Neural progenitor cell (in vitro differentiated cells): ENCODE data around the gene STRN. TPM values are rescaled to one million over a fixed set of nuclear protein-coding genes. Genes with fewer than 3 reads are reported as not detected.

Experiments used
- DNase-seq: peaks from one replicate; pipeline ENCODE4 v3.0.0-alpha.2; 2016; ENCODE audit warnings: low spot score
- H2AFZ ChIP-seq: fragments of 200-600 bp; sonication (generic); replicated peaks from 2 replicates; pipeline ENCODE4 v1.6.1; 2016; ENCODE audit warnings: antibody characterized with exemption
- H3F3A ChIP-seq: fragments of 200-600 bp; sonication (generic); 2 replicates; pipeline ENCODE4 v1.6.1; 2016; ENCODE audit warnings: antibody characterized with exemption, low read depth
- H3K27ac ChIP-seq: fragments of 200-600 bp; sonication (generic); 2 replicates; pipeline ENCODE4 v1.5.1; 2016; ENCODE audit warnings: mild to moderate bottlenecking
- H3K27me3 ChIP-seq: fragments of 200-600 bp; sonication (generic); 2 replicates; pipeline ENCODE4 v1.6.1; 2016; ENCODE audit warnings: mild to moderate bottlenecking, moderate library complexity
- H3K36me3 ChIP-seq: fragments of 200-600 bp; sonication (generic); 2 replicates; pipeline ENCODE4 v1.5.1; 2016
- H3K4me1 ChIP-seq: fragments of 200-600 bp; sonication (generic); 2 replicates; pipeline ENCODE4 v1.6.1; 2016; ENCODE audit warnings: mixed run types
- H3K4me2 ChIP-seq: fragments of 200-600 bp; sonication (generic); 2 replicates; pipeline ENCODE4 v1.6.1; 2016
- H3K4me3 ChIP-seq: fragments of 200-600 bp; sonication (generic); 2 replicates; pipeline ENCODE4 v1.5.1; 2016
- H3K79me2 ChIP-seq: fragments of 200-600 bp; sonication (generic); 2 replicates; pipeline ENCODE4 v1.6.1; 2016; ENCODE audit warnings: low read depth
- H3K9ac ChIP-seq: fragments of 200-600 bp; sonication (generic); 2 replicates; pipeline ENCODE4 v1.6.1; 2016
- H3K9me3 ChIP-seq: fragments of 200-600 bp; sonication (generic); 2 replicates; pipeline ENCODE4 v1.5.1; 2016; ENCODE audit warnings: low read depth
- H4K20me1 ChIP-seq: fragments of 200-600 bp; sonication (generic); 2 replicates; pipeline ENCODE4 v1.6.1; 2016; ENCODE audit warnings: low read depth
- H3K27ac Mint-ChIP-seq: 3 replicates; pipeline ENCODE4 v1.8.0; 2021; ENCODE audit warnings: mixed read lengths
- H3K27me3 Mint-ChIP-seq: 2 replicates; pipeline ENCODE4 v1.8.0; 2022; ENCODE audit warnings: low read depth, mild to moderate bottlenecking, inconsistent platforms, moderate library complexity, mixed read lengths; ENCODE audit not compliant: insufficient read depth
- H3K36me3 Mint-ChIP-seq: 3 replicates; pipeline ENCODE4 v1.8.0; 2021; ENCODE audit warnings: mixed read lengths
- H3K4me1 Mint-ChIP-seq: 3 replicates; pipeline ENCODE4 v1.8.0; 2021; ENCODE audit warnings: mixed read lengths
- H3K4me3 Mint-ChIP-seq: 3 replicates; pipeline ENCODE4 v1.8.0; 2021; ENCODE audit warnings: mild to moderate bottlenecking, moderate library complexity, mixed read lengths
- H3K9me3 Mint-ChIP-seq: 3 replicates; pipeline ENCODE4 v1.8.0; 2020; ENCODE audit warnings: mixed read lengths
- EZH2 ChIP-seq: fragments of 200-600 bp; sonication (generic); IDR thresholded peaks from 2 replicates; pipeline ENCODE4 v1.6.1; 2017; ENCODE audit warnings: antibody characterized with exemption, mild to moderate bottlenecking, moderate library complexity
- EZH2phosphoT487 ChIP-seq: fragments of 200-600 bp; sonication (generic); IDR thresholded peaks from 2 replicates; pipeline ENCODE4 v1.6.1; 2017; ENCODE audit warnings: antibody characterized with exemption
- total RNA-seq: library from RNA; depleted of rRNA; stranded (reverse); fragments of >200 nt; gene quantifications from 2 replicates; pipeline ENCODE4 v1.2.3, GENCODE V29; 2015; ENCODE audit warnings: low replicate concordance
- TF ChIP-seq, protein P1 (sequence below): fragments of 200-600 bp; sonication (generic); IDR thresholded peaks from 2 replicates; pipeline ENCODE4 v1.5.1; 2017; ENCODE audit warnings: antibody characterized with exemption, mild to moderate bottlenecking

The STRN gene
- total RNA-seq, 1 donor from 2014 or later: 20.9 TPM

DNA sequence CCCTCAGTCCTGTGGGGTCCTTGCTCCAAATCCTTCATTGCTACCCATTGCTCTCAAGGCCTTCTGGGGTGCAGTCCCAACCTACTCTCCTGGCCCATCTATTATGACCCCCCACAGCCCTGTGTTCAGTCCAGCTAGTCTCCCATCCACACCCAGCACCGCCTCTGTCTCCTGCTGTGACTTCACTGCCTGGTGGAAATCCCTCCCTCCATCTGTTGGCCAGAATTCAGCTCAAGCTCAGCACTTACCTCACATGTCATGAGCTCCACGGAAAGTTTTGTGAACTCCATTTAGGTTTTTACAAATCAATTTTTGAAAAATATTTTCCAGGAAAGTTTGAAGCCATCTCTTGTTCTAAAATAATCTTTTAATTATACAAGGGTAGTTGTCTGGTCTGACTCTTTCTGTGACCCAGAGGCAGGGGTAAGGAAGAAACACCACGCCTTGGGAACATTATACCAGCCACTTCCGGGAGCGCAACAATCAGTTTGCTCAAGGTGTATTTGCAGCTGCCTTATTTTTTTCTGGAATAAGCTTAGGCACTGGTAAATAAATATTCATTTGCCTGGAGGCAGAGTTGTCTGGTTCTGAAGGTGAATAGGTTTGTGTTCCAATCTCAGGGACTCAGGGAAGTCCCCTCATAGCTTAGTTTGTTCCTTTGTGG is 159.0 kb downstream of the STRN start:
- no peak for DNase-seq
- no peaks in the 10 kb centered on the region for H3K79me2 ChIP-seq
- Mint-ChIP-seq H3K27ac (peak overlapping the region; percentile 78), H3K27me3 (peaks cover 8% of the 10 kb centered on the region), H3K36me3 (no peaks in the 10 kb centered on the region), H3K4me3 (no peak overlapping the region), H3K9me3 (peaks cover 6% of the 10 kb centered on the region), H3K4me1 (peaks cover 11% of the 10 kb centered on the region)
- TF ChIP-seq, protein P1, sequence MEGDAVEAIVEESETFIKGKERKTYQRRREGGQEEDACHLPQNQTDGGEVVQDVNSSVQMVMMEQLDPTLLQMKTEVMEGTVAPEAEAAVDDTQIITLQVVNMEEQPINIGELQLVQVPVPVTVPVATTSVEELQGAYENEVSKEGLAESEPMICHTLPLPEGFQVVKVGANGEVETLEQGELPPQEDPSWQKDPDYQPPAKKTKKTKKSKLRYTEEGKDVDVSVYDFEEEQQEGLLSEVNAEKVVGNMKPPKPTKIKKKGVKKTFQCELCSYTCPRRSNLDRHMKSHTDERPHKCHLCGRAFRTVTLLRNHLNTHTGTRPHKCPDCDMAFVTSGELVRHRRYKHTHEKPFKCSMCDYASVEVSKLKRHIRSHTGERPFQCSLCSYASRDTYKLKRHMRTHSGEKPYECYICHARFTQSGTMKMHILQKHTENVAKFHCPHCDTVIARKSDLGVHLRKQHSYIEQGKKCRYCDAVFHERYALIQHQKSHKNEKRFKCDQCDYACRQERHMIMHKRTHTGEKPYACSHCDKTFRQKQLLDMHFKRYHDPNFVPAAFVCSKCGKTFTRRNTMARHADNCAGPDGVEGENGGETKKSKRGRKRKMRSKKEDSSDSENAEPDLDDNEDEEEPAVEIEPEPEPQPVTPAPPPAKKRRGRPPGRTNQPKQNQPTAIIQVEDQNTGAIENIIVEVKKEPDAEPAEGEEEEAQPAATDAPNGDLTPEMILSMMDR: no peak
- TF ChIP-seq EZH2phosphoT487 (no peak), EZH2 (no peak)
- no peak overlapping the region for H3K27ac ChIP-seq
- no peaks in the 10 kb centered on the region for H4K20me1 ChIP-seq
- no peak overlapping the region for H2AFZ ChIP-seq
- no peak overlapping the region for H3K4me3 ChIP-seq
- no peak overlapping the region for H3K9ac ChIP-seq
- no peaks in the 10 kb centered on the region for H3K36me3 ChIP-seq
- H3K4me2 ChIP-seq: no peak overlapping the region
- no peaks in the 10 kb centered on the region for H3K9me3 ChIP-seq
- no peaks in the 10 kb centered on the region for H3K4me1 ChIP-seq
- H3K27me3 ChIP-seq: no peaks in the 10 kb centered on the region
- H3F3A ChIP-seq: no peaks in the 10 kb centered on the region

DNA sequence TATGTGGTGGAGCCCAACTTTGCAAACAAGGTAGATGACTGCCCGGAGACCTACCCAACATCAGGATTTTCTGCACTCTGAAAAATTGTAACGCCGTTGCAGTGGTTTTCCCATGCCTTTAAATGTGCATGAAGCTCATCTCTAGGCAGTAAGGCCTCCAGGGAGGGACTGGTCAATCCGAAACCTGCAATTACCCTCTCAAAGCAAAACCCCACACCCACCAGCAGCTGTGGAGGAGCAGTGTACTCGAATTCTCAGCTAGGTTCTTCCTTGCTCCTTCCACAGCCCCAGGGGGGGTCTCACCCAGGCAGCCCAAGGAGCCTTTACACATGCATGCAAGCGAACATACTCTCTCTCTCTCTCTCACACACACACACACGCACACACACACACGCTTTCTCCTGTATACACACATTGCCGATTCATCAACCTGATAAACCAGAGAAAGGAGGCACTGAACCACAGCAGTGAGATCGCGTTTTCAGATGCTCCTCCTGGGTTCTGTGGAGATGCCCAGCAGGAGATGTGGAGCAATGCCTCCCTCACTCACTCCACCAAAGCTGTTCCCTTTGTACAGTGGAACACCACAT is 160.6 kb downstream of the STRN start:
- Mint-ChIP-seq H3K27me3 (peaks cover 5% of the 10 kb centered on the region), H3K4me3 (no peak overlapping the region), H3K9me3 (peaks cover 6% of the 10 kb centered on the region), H3K27ac (no peak overlapping the region), H3K4me1 (peaks cover 11% of the 10 kb centered on the region), H3K36me3 (no peaks in the 10 kb centered on the region)
- Histone ChIP-seq H3K4me2 (no peak overlapping the region), H3K79me2 (no peaks in the 10 kb centered on the region), H3K9me3 (no peaks in the 10 kb centered on the region), H3K27me3 (no peaks in the 10 kb centered on the region), H3K4me1 (no peaks in the 10 kb centered on the region), H3F3A (no peaks in the 10 kb centered on the region), H3K36me3 (no peaks in the 10 kb centered on the region), H3K9ac (no peak overlapping the region), H4K20me1 (no peaks in the 10 kb centered on the region), H3K4me3 (no peak overlapping the region), H2AFZ (no peak overlapping the region), H3K27ac (no peak overlapping the region)
- no peak for DNase-seq
- TF ChIP-seq EZH2phosphoT487: no peak

DNA sequence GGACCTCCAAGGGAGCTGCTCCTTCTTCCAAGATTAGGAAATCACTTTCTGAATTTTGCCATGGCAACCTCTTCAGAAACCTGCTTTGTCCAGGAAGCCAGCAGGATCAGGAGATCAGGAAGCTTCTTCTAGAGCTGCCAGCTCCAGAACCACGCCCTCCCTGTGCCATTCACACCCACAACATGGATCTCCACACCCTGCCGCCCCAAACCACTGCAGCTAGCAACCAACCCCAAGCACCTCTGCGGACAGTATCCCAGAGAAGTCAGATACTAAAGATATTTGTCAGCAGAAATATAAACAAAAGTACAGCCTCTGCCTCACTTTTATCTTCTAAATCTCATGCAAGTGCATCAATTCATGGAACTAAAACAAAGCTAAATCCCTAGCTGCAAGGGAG is 163.4 kb downstream of the STRN start:
- Mint-ChIP-seq H3K27ac (no peak overlapping the region), H3K4me3 (no peak overlapping the region), H3K4me1 (peaks cover 11% of the 10 kb centered on the region), H3K9me3 (peaks cover 6% of the 10 kb centered on the region), H3K36me3 (no peaks in the 10 kb centered on the region), H3K27me3 (peaks cover 2% of the 10 kb centered on the region)
- no peak overlapping the region for H2AFZ ChIP-seq
- H3K4me1 ChIP-seq: no peaks in the 10 kb centered on the region
- H3F3A ChIP-seq: no peaks in the 10 kb centered on the region
- no peaks in the 10 kb centered on the region for H3K79me2 ChIP-seq
- H3K36me3 ChIP-seq: no peaks in the 10 kb centered on the region
- H3K9me3 ChIP-seq: no peaks in the 10 kb centered on the region
- H4K20me1 ChIP-seq: no peaks in the 10 kb centered on the region
- H3K27me3 ChIP-seq: no peaks in the 10 kb centered on the region
- H3K27ac ChIP-seq: no peak overlapping the region
- no peak overlapping the region for H3K4me2 ChIP-seq
- DNase-seq: no peak
- no peak overlapping the region for H3K9ac ChIP-seq
- TF ChIP-seq EZH2phosphoT487 (no peak), EZH2 (no peak)
- TF ChIP-seq, protein P1: no peak
- no peak overlapping the region for H3K4me3 ChIP-seq

DNA sequence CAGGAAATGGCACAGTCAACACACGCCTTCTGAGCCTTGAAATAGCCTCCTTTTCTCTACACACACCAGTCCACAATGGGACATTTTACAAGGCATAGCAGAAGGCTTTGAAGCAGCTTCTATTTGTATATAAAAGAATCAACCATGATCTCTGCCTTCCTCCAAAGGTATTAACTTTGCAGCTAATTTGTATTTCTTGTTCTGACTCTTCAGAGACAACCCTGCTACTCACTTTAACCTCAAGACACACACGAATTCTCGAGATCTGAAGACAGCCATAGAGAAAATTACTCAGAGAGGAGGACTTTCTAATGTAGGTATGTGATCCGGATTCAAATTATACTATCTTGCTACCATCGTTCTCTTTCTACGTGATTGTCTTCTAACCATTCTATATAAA is 165.2 kb downstream of the STRN start:
- Histone ChIP-seq H3K79me2 (no peaks in the 10 kb centered on the region), H4K20me1 (no peaks in the 10 kb centered on the region), H3K4me2 (no peak overlapping the region), H3K36me3 (no peaks in the 10 kb centered on the region), H3K9ac (no peak overlapping the region), H3K4me1 (no peaks in the 10 kb centered on the region), H2AFZ (no peak overlapping the region), H3K4me3 (no peak overlapping the region), H3K27me3 (no peaks in the 10 kb centered on the region), H3K27ac (no peak overlapping the region), H3F3A (no peaks in the 10 kb centered on the region), H3K9me3 (no peaks in the 10 kb centered on the region)
- Mint-ChIP-seq H3K36me3 (no peaks in the 10 kb centered on the region), H3K27ac (no peak overlapping the region), H3K9me3 (no peaks in the 10 kb centered on the region), H3K27me3 (peaks cover 2% of the 10 kb centered on the region), H3K4me3 (no peak overlapping the region), H3K4me1 (peaks cover 4% of the 10 kb centered on the region)
- no peak for DNase-seq
- no peak for TF ChIP-seq EZH2phosphoT487
